Caco-2 (cell line): ENCODE results near the gene SMOC2. TPM values are rescaled to one million over a fixed set of nuclear protein-coding genes. Genes with fewer than 3 reads are reported as not detected.

Source experiments
- BruUV-seq: library from RNA; stranded (reverse); fragments of 400-500 nt; replicated peaks from 2 replicates; lab custom pipeline; 2021; lab: Mats Ljungman, UMichigan
- CTCF ChIA-PET: fragments of 300-600 bp; sonication (Branson Sonifier 250); formaldehyde crosslinking; loops from one replicate; lab custom pipeline; 2022; ENCODE audit warnings: antibody characterized with exemption; lab: Charles Lee
- POLR2A ChIA-PET: fragments of 300-600 bp; sonication (Branson Sonifier 250); formaldehyde crosslinking; loops from one replicate; lab custom pipeline; 2022; ENCODE audit warnings: antibody characterized with exemption; lab: Charles Lee
- DNase-seq, 2 experiments: peaks; one replicate each; pipeline versions ENCODE4 v3.0.0 to v3.0.0-alpha.2; 2020 to 2022
- H3K27me3 ChIP-seq: replicated peaks from 2 replicates; pipeline ENCODE4 v1.6.0; 2011; ENCODE audit warnings: low read length; ENCODE audit not compliant: control insufficient read depth, insufficient read depth
- H3K36me3 ChIP-seq: 2 replicates; pipeline ENCODE4 v1.5.1; 2011; ENCODE audit warnings: low read length; ENCODE audit not compliant: control insufficient read depth, insufficient read depth
- H3K4me1 ChIP-seq: fragments of 250-450 bp; sonication (Bioruptor Pico); 2 replicates; pipeline ENCODE4 v1.5.1; 2020; ENCODE audit warnings: mild to moderate bottlenecking
- H3K4me3 ChIP-seq: 2 replicates; pipeline ENCODE4 v1.5.1; 2011; ENCODE audit warnings: low read depth, mild to moderate bottlenecking, control low read depth, low read length
- H3K9me3 ChIP-seq: fragments of 250-450 bp; sonication (Bioruptor Pico); 2 replicates; pipeline ENCODE4 v1.5.1; 2020; ENCODE audit warnings: mild to moderate bottlenecking, moderate library complexity
- H3K27ac Mint-ChIP-seq: one replicate; pipeline ENCODE4 v1.8.0; 2022; ENCODE audit warnings: mixed read lengths; ENCODE audit not compliant: unreplicated experiment
- H3K27me3 Mint-ChIP-seq: one replicate; pipeline ENCODE4 v1.8.0; 2022; ENCODE audit warnings: mixed read lengths; ENCODE audit not compliant: insufficient read depth, unreplicated experiment
- H3K36me3 Mint-ChIP-seq: one replicate; pipeline ENCODE4 v1.8.0; 2022; ENCODE audit warnings: mild to moderate bottlenecking, mixed read lengths; ENCODE audit not compliant: insufficient read depth, unreplicated experiment
- H3K4me1 Mint-ChIP-seq: one replicate; pipeline ENCODE4 v1.8.0; 2022; ENCODE audit warnings: low read depth, mixed read lengths; ENCODE audit not compliant: unreplicated experiment
- H3K4me3 Mint-ChIP-seq: one replicate; pipeline ENCODE4 v1.8.0; 2022; ENCODE audit warnings: mild to moderate bottlenecking, moderate library complexity, mixed read lengths; ENCODE audit not compliant: unreplicated experiment
- H3K9me3 Mint-ChIP-seq: one replicate; pipeline ENCODE4 v1.8.0; 2022; ENCODE audit warnings: mixed read lengths; ENCODE audit not compliant: unreplicated experiment
- intact Hi-C: fragments of 100-400 bp; cut with micrococcal nuclease; formaldehyde crosslinking; loops from one replicate; pipeline ENCODE4 v1.10.0; 2022; ENCODE audit not compliant: unreplicated experiment
- total RNA-seq: library from RNA; stranded (reverse); gene quantifications from 2 replicates; pipeline ENCODE4 v1.2.3, GENCODE V29; 2022
- TF ChIP-seq, protein P1 (sequence below), 2 experiments: fragments of 200-600 bp in 1 of 2; IDR thresholded peaks; 1 replicate in 1 of 2; 2 replicates in 1 of 2; pipeline versions ENCODE4 v1.5.1 to v1.8.0; 2011 to 2022; ENCODE audit warnings: antibody characterized with exemption in 1 of 2, control low read depth in 1 of 2, inconsistent platforms in 1 of 2, low read depth in 1 of 2, low read length in 1 of 2, mild to moderate bottlenecking in 1 of 2, moderate library complexity in 1 of 2; ENCODE audit not compliant: insufficient read depth in 1 of 2, severe bottlenecking in 1 of 2, unreplicated experiment in 1 of 2

SMOC2 gene
- total RNA-seq, 1 experiment from 2014 or later: 2.8 TPM

DNA sequence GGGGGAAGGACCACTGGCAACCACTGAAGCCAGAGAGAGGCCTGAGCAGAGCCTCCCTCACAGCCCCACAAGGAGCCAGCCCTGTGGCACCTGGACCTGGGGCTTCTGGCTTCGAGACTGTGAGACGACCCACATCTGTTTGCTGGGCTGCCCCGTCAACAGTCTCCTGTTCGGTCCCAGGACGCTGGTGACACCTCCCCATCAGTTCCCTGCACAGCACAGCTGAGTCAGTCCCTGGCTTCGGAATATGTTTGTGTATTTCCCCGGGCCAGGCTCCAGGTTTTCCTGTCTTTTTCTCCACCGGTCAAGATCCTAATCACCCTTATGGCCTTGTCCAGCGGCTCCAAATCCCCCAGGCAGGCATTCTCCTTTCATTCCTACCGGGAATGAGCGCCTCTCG lies 46.4 kb upstream of the SMOC2 start:
- H3K27ac Mint-ChIP-seq: no peak overlapping the region
- no peaks in the 10 kb centered on the region for H3K36me3 Mint-ChIP-seq
- POLR2A ChIA-PET: no interaction called here

DNA sequence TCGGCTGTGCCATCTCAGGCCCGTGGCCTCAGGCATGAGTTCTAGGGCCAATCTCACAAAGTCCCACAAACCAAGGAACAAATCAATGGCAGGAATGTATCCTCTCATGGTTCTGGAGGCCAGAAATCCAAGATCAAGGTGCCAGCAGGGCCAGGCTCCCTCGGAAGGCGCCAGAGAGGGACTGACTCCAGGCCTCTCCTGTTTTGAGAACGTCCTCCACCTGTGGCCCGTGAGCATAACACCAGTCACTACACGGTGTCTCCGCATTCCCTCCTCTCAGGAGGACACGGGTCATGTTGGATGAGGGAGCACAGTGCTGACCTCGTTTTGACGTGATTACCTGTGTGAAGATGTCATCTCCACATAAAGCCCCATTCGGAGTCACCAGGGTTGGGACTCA lies 45.0 kb upstream of the SMOC2 start:
- Histone ChIP-seq H3K4me1 (no peaks in the 10 kb centered on the region), H3K36me3 (no peaks in the 10 kb centered on the region), H3K27me3 (no peaks in the 10 kb centered on the region), H3K4me3 (no peak overlapping the region), H3K9me3 (no peaks in the 10 kb centered on the region)
- Mint-ChIP-seq H3K36me3 (no peaks in the 10 kb centered on the region), H3K4me1 (no peaks in the 10 kb centered on the region), H3K9me3 (no peaks in the 10 kb centered on the region), H3K4me3 (no peak overlapping the region), H3K27me3 (no peaks in the 10 kb centered on the region), H3K27ac (no peak overlapping the region)
- POLR2A ChIA-PET: no interaction called here
- no peak for DNase-seq
- TF ChIP-seq, protein P1, sequence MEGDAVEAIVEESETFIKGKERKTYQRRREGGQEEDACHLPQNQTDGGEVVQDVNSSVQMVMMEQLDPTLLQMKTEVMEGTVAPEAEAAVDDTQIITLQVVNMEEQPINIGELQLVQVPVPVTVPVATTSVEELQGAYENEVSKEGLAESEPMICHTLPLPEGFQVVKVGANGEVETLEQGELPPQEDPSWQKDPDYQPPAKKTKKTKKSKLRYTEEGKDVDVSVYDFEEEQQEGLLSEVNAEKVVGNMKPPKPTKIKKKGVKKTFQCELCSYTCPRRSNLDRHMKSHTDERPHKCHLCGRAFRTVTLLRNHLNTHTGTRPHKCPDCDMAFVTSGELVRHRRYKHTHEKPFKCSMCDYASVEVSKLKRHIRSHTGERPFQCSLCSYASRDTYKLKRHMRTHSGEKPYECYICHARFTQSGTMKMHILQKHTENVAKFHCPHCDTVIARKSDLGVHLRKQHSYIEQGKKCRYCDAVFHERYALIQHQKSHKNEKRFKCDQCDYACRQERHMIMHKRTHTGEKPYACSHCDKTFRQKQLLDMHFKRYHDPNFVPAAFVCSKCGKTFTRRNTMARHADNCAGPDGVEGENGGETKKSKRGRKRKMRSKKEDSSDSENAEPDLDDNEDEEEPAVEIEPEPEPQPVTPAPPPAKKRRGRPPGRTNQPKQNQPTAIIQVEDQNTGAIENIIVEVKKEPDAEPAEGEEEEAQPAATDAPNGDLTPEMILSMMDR (IDR thresholded peaks at IDR 0.05; ENCODE audit: insufficient read depth in 1 of 2, low read depth in 1 of 2, low read length in 1 of 2, severe bottlenecking in 1 of 2, unreplicated experiment in 1 of 2): no peak
- no TSS peak for BruUV-seq
- intact Hi-C loops: no loop called here
- CTCF ChIA-PET: no interaction called here

More for the DNA sequence above, 46.4 kb upstream of the SMOC2 start:
- H3K4me1 ChIP-seq: no peaks in the 10 kb centered on the region
- no peaks in the 10 kb centered on the region for H3K9me3 ChIP-seq
- Mint-ChIP-seq H3K4me3 (no peak overlapping the region), H3K4me1 (no peaks in the 10 kb centered on the region), H3K27me3 (no peaks in the 10 kb centered on the region), H3K9me3 (no peaks in the 10 kb centered on the region)
- H3K27me3 ChIP-seq: no peaks in the 10 kb centered on the region
- no TSS peak for BruUV-seq
- H3K36me3 ChIP-seq: no peaks in the 10 kb centered on the region
- intact Hi-C loops: no loop called here
- TF ChIP-seq, protein P1 (IDR thresholded peaks at IDR 0.05; ENCODE audit: insufficient read depth in 1 of 2, low read depth in 1 of 2, low read length in 1 of 2, severe bottlenecking in 1 of 2, unreplicated experiment in 1 of 2): no peak
- no peak overlapping the region for H3K4me3 ChIP-seq
- CTCF ChIA-PET: no interaction called here
- no peak for DNase-seq

DNA sequence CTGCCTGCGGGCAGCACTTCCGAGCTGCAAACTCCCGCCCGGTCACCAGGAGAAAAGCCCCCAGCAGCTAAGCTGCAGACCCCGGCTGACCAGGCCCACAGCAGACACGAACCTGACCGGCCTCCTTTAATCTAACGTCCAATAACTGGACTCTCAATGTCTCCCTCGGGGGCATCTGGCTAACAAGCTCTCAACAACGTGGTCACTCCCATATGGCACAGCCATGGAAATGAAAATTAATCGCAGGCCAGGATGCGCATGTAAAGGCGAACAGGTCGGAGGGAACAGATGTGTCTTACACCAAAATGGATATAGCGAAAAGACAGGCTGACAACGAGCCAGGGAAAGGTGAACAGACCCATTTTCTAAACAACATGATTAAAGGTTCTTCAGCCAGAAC lies 44.4 kb upstream of the SMOC2 start:
- ChIA-PET CTCF (no interaction called here), POLR2A (no interaction called here)
- no TSS peak for BruUV-seq
- no peaks in the 10 kb centered on the region for H3K36me3 Mint-ChIP-seq
- Histone ChIP-seq H3K4me1 (no peaks in the 10 kb centered on the region), H3K36me3 (no peaks in the 10 kb centered on the region), H3K9me3 (no peaks in the 10 kb centered on the region), H3K27me3 (no peaks in the 10 kb centered on the region), H3K4me3 (no peak overlapping the region)
- intact Hi-C loops: no loop called here
- no peak for DNase-seq
- no peaks in the 10 kb centered on the region for H3K9me3 Mint-ChIP-seq
- no peak overlapping the region for H3K27ac Mint-ChIP-seq
- no peaks in the 10 kb centered on the region for H3K27me3 Mint-ChIP-seq
- TF ChIP-seq, protein P1 (IDR thresholded peaks at IDR 0.05; ENCODE audit: insufficient read depth in 1 of 2, low read depth in 1 of 2, low read length in 1 of 2, severe bottlenecking in 1 of 2, unreplicated experiment in 1 of 2): no peak
- no peaks in the 10 kb centered on the region for H3K4me1 Mint-ChIP-seq
- H3K4me3 Mint-ChIP-seq: no peak overlapping the region
